ENCODE results near the gene ALX3.

Gene ALX3

DNA sequence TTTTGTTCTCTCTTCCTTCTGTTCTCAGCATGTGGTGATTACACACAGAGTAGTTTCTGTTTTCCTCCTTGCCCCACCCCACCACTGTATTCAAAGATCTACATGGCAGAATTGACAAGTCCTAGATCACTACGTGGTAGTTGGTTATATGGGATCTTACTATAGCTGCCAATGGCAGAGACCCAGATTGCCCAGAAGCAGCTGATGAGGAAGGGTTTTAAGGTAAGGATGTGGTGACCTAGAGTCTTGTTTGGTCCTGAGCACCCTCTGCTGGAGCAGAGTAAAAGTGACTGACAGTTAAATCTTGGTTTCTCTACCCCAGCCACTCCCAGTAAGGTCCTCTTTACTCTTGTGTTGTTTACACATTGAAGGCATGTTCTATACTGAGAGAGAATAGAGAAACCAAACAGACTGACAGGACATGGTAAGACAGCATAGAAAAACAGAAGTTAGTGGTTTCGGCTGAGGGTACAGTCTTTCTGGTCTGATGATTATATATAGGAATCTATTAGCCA is 58.9 kb downstream of the ALX3 start:
- in situ Hi-C loops (cut with MboI; ENCODE audit: low pct_unique_long_range_greater_than_20kb, low sequenced_read_pairs, unreplicated experiment) = no loop called here
- DNase-seq (ENCODE audit: low spot score) = peak; percentile 77
- TF ChIP-seq, protein P1, sequence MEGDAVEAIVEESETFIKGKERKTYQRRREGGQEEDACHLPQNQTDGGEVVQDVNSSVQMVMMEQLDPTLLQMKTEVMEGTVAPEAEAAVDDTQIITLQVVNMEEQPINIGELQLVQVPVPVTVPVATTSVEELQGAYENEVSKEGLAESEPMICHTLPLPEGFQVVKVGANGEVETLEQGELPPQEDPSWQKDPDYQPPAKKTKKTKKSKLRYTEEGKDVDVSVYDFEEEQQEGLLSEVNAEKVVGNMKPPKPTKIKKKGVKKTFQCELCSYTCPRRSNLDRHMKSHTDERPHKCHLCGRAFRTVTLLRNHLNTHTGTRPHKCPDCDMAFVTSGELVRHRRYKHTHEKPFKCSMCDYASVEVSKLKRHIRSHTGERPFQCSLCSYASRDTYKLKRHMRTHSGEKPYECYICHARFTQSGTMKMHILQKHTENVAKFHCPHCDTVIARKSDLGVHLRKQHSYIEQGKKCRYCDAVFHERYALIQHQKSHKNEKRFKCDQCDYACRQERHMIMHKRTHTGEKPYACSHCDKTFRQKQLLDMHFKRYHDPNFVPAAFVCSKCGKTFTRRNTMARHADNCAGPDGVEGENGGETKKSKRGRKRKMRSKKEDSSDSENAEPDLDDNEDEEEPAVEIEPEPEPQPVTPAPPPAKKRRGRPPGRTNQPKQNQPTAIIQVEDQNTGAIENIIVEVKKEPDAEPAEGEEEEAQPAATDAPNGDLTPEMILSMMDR (IDR thresholded peaks at IDR 0.05; ENCODE audit: extremely low read depth, insufficient read depth, missing control alignments) = peak; percentile 62

Measured in GM13977 (cell line).